ENCODE data around the gene DAZAP2.
"Not testable (repeated sequence)": the region's sequence is repeated elsewhere in the genome, so short reads cannot be mapped to it uniquely, and the experiment has no call there.

GRCh38 chr12:51259600-51259999 lies 21.0 kb downstream of the DAZAP2 start:
- TF ChIP-seq POLR2AphosphoS5, CTCF, POLR2A, EP300 (IDR thresholded peaks at IDR 0.05): not testable (repeated sequence)

All from suprapubic skin (tissue), 4 donors.